ENCODE data around the gene ATP9B. TPM values are rescaled to one million over a fixed set of nuclear protein-coding genes. Genes with fewer than 3 reads are reported as not detected.
"Not testable (repeated sequence)": the region's sequence is repeated elsewhere in the genome, so short reads cannot be mapped to it uniquely, and the experiment has no call there.

Gene ATP9B
- total RNA-seq, 1 experiment from 2014 or later, result 25.6 TPM

- no peak overlapping the region for H3K27ac Mint-ChIP-seq (ENCODE audit: unreplicated experiment)
- TF ChIP-seq, protein P1, sequence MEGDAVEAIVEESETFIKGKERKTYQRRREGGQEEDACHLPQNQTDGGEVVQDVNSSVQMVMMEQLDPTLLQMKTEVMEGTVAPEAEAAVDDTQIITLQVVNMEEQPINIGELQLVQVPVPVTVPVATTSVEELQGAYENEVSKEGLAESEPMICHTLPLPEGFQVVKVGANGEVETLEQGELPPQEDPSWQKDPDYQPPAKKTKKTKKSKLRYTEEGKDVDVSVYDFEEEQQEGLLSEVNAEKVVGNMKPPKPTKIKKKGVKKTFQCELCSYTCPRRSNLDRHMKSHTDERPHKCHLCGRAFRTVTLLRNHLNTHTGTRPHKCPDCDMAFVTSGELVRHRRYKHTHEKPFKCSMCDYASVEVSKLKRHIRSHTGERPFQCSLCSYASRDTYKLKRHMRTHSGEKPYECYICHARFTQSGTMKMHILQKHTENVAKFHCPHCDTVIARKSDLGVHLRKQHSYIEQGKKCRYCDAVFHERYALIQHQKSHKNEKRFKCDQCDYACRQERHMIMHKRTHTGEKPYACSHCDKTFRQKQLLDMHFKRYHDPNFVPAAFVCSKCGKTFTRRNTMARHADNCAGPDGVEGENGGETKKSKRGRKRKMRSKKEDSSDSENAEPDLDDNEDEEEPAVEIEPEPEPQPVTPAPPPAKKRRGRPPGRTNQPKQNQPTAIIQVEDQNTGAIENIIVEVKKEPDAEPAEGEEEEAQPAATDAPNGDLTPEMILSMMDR (IDR thresholded peaks at IDR 0.05; ENCODE audit: unreplicated experiment), result no peak
- peaks cover 28% of the 10 kb centered on the region for H3K27me3 Mint-ChIP-seq (ENCODE audit: unreplicated experiment)
- CTCF ChIA-PET, result no interaction called here
- intact Hi-C loops (cut with micrococcal nuclease; ENCODE audit: unreplicated experiment), result no loop called here
- peaks cover 29% of the 10 kb centered on the region for H3K36me3 Mint-ChIP-seq (ENCODE audit: insufficient read depth, unreplicated experiment)
- DNase-seq, result no peak
- H3K4me1 Mint-ChIP-seq (ENCODE audit: low read depth, unreplicated experiment), result no peaks in the 10 kb centered on the region
- no TSS peak for BruUV-seq (replicated peaks)
- H3K9me3 Mint-ChIP-seq (ENCODE audit: low read depth, unreplicated experiment), result peaks cover 21% of the 10 kb centered on the region
- H3K4me3 Mint-ChIP-seq (ENCODE audit: low read depth, unreplicated experiment), result peak overlapping the region; percentile 65
These were observed 1.3 kb downstream of the ATP9B start for GRCh38 chr18:79070486-79070885.

DNA sequence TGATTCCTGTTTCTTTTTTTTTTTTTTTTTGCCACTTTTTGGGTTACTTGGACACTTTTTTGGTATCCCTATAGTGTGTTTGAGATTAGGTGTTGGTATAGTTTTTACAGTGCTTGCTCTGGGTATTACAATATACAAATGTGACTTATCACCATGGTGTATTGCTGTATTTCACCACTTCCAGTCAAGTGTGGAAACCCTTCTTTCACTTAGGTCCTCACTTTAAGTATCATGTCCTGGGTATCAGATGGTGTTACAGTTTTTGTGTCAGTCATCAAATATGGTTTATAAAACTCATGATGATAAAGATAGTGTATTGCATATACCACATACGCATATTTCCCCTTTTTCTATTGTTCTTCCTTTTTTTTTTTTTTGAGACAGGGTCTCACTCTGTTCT lies 1.8 kb downstream of the ATP9B start:
- no peaks in the 10 kb centered on the region for H3K4me1 Mint-ChIP-seq (ENCODE audit: low read depth, unreplicated experiment)
- intact Hi-C loops (cut with micrococcal nuclease; ENCODE audit: unreplicated experiment), result no loop called here
- no peak for DNase-seq
- H3K9me3 Mint-ChIP-seq (ENCODE audit: low read depth, unreplicated experiment), result peaks cover 16% of the 10 kb centered on the region
- H3K4me3 Mint-ChIP-seq (ENCODE audit: low read depth, unreplicated experiment), result peak overlapping the region; percentile 65
- no TSS peak for BruUV-seq (replicated peaks)
- H3K27me3 Mint-ChIP-seq (ENCODE audit: unreplicated experiment), result peaks cover 23% of the 10 kb centered on the region
- CTCF ChIA-PET, result no interaction called here
- TF ChIP-seq, protein P1 (IDR thresholded peaks at IDR 0.05; ENCODE audit: unreplicated experiment), result no peak
- H3K36me3 Mint-ChIP-seq (ENCODE audit: insufficient read depth, unreplicated experiment), result peaks cover 29% of the 10 kb centered on the region
- no peak overlapping the region for H3K27ac Mint-ChIP-seq (ENCODE audit: unreplicated experiment)

GRCh38 chr18:79071503-79072210 lies 2.5 kb downstream of the ATP9B start:
- Mint-ChIP-seq H3K36me3 (ENCODE audit: insufficient read depth, unreplicated experiment) (peaks cover 29% of the 10 kb centered on the region), H3K27me3 (ENCODE audit: unreplicated experiment) (peaks cover 16% of the 10 kb centered on the region), H3K4me1 (ENCODE audit: low read depth, unreplicated experiment) (no peaks in the 10 kb centered on the region), H3K9me3 (ENCODE audit: low read depth, unreplicated experiment) (peaks cover 10% of the 10 kb centered on the region), H3K27ac (ENCODE audit: unreplicated experiment) (no peak overlapping the region), H3K4me3 (ENCODE audit: low read depth, unreplicated experiment) (no peak overlapping the region)
- BruUV-seq (replicated peaks), result no TSS peak
- intact Hi-C loops (cut with micrococcal nuclease; ENCODE audit: unreplicated experiment), result no loop called here
- no peak for DNase-seq
- CTCF ChIA-PET, result no interaction called here
- TF ChIP-seq, protein P1 (IDR thresholded peaks at IDR 0.05; ENCODE audit: unreplicated experiment), result no peak

DNA sequence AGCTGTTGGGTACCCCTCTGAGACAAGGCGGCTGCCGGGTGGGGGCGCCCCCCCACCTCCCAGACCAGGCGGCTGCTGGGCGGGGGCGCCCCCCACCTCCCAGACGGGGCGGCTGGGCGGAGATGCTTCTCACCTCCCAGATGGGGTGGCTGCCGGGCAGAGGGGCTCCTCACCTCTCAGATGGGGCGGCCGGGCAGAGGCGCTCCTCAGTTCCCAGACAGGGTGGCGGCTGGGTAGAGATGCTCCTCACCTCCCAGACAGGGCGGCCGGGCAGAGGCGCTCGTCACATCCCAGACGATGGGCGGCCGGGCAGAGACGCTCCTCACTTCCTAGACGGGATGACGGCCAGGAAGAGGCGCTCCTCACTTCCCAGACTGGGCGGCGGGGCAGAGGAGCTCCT lies 3.5 kb downstream of the ATP9B start:
- H3K4me1 Mint-ChIP-seq (ENCODE audit: low read depth, unreplicated experiment); intact Hi-C loops (cut with micrococcal nuclease; ENCODE audit: unreplicated experiment); CTCF ChIA-PET; H3K27me3 Mint-ChIP-seq (ENCODE audit: unreplicated experiment); H3K9me3 Mint-ChIP-seq (ENCODE audit: low read depth, unreplicated experiment); DNase-seq; BruUV-seq (replicated peaks); H3K27ac Mint-ChIP-seq (ENCODE audit: unreplicated experiment); H3K4me3 Mint-ChIP-seq (ENCODE audit: low read depth, unreplicated experiment): not testable (repeated sequence)
- peaks cover 22% of the 10 kb centered on the region for H3K36me3 Mint-ChIP-seq (ENCODE audit: insufficient read depth, unreplicated experiment)

DNA sequence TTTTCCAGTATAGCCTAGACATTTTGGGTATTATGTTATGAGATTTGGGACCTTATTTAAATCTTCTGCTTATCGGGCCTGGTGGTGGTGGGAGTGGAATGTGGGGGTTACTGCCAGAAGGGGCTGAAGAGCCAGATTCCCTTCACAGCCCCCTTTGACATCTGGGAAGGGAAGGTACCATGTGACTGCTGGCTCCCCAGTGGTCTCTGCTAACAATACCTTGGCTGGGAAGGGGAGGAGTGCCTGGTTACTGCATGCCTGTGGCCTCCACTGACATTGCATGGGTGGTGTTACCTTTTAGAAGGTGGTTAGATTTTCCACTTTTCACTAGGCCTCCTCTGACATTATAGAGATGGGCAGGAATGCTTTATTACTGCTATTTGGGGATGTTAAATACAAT lies 8.0 kb downstream of the ATP9B start:
- CTCF ChIA-PET, result no interaction called here
- intact Hi-C loops (cut with micrococcal nuclease; ENCODE audit: unreplicated experiment), result no loop called here
- H3K4me3 Mint-ChIP-seq (ENCODE audit: low read depth, unreplicated experiment), result no peak overlapping the region
- no peak overlapping the region for H3K27ac Mint-ChIP-seq (ENCODE audit: unreplicated experiment)
- H3K27me3 Mint-ChIP-seq (ENCODE audit: unreplicated experiment), result no peaks in the 10 kb centered on the region
- TF ChIP-seq, protein P1 (IDR thresholded peaks at IDR 0.05; ENCODE audit: unreplicated experiment), result no peak
- no peaks in the 10 kb centered on the region for H3K4me1 Mint-ChIP-seq (ENCODE audit: low read depth, unreplicated experiment)
- no peak for DNase-seq
- no peaks in the 10 kb centered on the region for H3K36me3 Mint-ChIP-seq (ENCODE audit: insufficient read depth, unreplicated experiment)
- BruUV-seq (replicated peaks), result no TSS peak
- peaks cover 5% of the 10 kb centered on the region for H3K9me3 Mint-ChIP-seq (ENCODE audit: low read depth, unreplicated experiment)

DNA sequence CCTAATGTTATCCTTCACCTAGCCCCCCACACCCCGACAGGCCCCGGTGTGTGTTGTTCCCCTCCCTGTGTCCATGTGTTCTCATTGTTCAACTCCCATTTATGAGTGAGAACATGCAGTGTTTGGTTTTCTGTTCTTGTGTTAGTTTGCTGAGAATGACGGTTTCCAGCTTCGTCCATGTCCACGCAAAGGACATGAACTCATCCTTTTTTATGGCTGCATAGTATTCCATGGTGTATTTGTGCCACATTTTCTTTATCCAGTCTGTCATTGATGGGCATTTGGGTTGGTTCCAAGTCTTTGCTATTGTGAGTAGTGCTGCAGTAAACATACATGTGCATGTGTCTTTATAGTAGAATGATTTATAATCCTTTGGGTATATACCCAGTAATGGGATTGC lies 9.6 kb downstream of the ATP9B start:
- intact Hi-C loops (cut with micrococcal nuclease; ENCODE audit: unreplicated experiment); H3K4me3 Mint-ChIP-seq (ENCODE audit: low read depth, unreplicated experiment); CTCF ChIA-PET; H3K27ac Mint-ChIP-seq (ENCODE audit: unreplicated experiment); H3K9me3 Mint-ChIP-seq (ENCODE audit: low read depth, unreplicated experiment); H3K4me1 Mint-ChIP-seq (ENCODE audit: low read depth, unreplicated experiment); H3K36me3 Mint-ChIP-seq (ENCODE audit: insufficient read depth, unreplicated experiment); BruUV-seq (replicated peaks); DNase-seq; H3K27me3 Mint-ChIP-seq (ENCODE audit: unreplicated experiment): not testable (repeated sequence)
